Caco-2 (cell line): ENCODE results near the gene SRPK2. TPM values are rescaled to one million over a fixed set of nuclear protein-coding genes. Genes with fewer than 3 reads are reported as not detected.
A peak's percentile ranks its signal among the peaks of the same experiment; 100 is the strongest.

Experiments
- BruUV-seq: library from RNA; stranded (reverse); fragments of 400-500 nt; replicated peaks from 2 replicates; lab custom pipeline; 2021; lab: Mats Ljungman, UMichigan
- CTCF ChIA-PET: fragments of 300-600 bp; sonication (Branson Sonifier 250); formaldehyde crosslinking; loops from one replicate; lab custom pipeline; 2022; ENCODE audit warnings: antibody characterized with exemption; lab: Charles Lee
- POLR2A ChIA-PET: fragments of 300-600 bp; sonication (Branson Sonifier 250); formaldehyde crosslinking; loops from one replicate; lab custom pipeline; 2022; ENCODE audit warnings: antibody characterized with exemption; lab: Charles Lee
- DNase-seq, 2 experiments: peaks; one replicate each; pipeline versions ENCODE4 v3.0.0 to v3.0.0-alpha.2; 2020 to 2022
- H3K27me3 ChIP-seq: replicated peaks from 2 replicates; pipeline ENCODE4 v1.6.0; 2011; ENCODE audit warnings: low read length; ENCODE audit not compliant: control insufficient read depth, insufficient read depth
- H3K36me3 ChIP-seq: 2 replicates; pipeline ENCODE4 v1.5.1; 2011; ENCODE audit warnings: low read length; ENCODE audit not compliant: control insufficient read depth, insufficient read depth
- H3K4me1 ChIP-seq: fragments of 250-450 bp; sonication (Bioruptor Pico); 2 replicates; pipeline ENCODE4 v1.5.1; 2020; ENCODE audit warnings: mild to moderate bottlenecking
- H3K4me3 ChIP-seq: 2 replicates; pipeline ENCODE4 v1.5.1; 2011; ENCODE audit warnings: low read depth, mild to moderate bottlenecking, control low read depth, low read length
- H3K9me3 ChIP-seq: fragments of 250-450 bp; sonication (Bioruptor Pico); 2 replicates; pipeline ENCODE4 v1.5.1; 2020; ENCODE audit warnings: mild to moderate bottlenecking, moderate library complexity
- H3K27ac Mint-ChIP-seq: one replicate; pipeline ENCODE4 v1.8.0; 2022; ENCODE audit warnings: mixed read lengths; ENCODE audit not compliant: unreplicated experiment
- H3K27me3 Mint-ChIP-seq: one replicate; pipeline ENCODE4 v1.8.0; 2022; ENCODE audit warnings: mixed read lengths; ENCODE audit not compliant: insufficient read depth, unreplicated experiment
- H3K36me3 Mint-ChIP-seq: one replicate; pipeline ENCODE4 v1.8.0; 2022; ENCODE audit warnings: mild to moderate bottlenecking, mixed read lengths; ENCODE audit not compliant: insufficient read depth, unreplicated experiment
- H3K4me1 Mint-ChIP-seq: one replicate; pipeline ENCODE4 v1.8.0; 2022; ENCODE audit warnings: low read depth, mixed read lengths; ENCODE audit not compliant: unreplicated experiment
- H3K4me3 Mint-ChIP-seq: one replicate; pipeline ENCODE4 v1.8.0; 2022; ENCODE audit warnings: mild to moderate bottlenecking, moderate library complexity, mixed read lengths; ENCODE audit not compliant: unreplicated experiment
- H3K9me3 Mint-ChIP-seq: one replicate; pipeline ENCODE4 v1.8.0; 2022; ENCODE audit warnings: mixed read lengths; ENCODE audit not compliant: unreplicated experiment
- intact Hi-C: fragments of 100-400 bp; cut with micrococcal nuclease; formaldehyde crosslinking; loops from one replicate; pipeline ENCODE4 v1.10.0; 2022; ENCODE audit not compliant: unreplicated experiment
- total RNA-seq: library from RNA; stranded (reverse); gene quantifications from 2 replicates; pipeline ENCODE4 v1.2.3, GENCODE V29; 2022
- TF ChIP-seq, protein P1 (sequence below), 2 experiments: fragments of 200-600 bp in 1 of 2; IDR thresholded peaks; 1 replicate in 1 of 2; 2 replicates in 1 of 2; pipeline versions ENCODE4 v1.5.1 to v1.8.0; 2011 to 2022; ENCODE audit warnings: antibody characterized with exemption in 1 of 2, control low read depth in 1 of 2, inconsistent platforms in 1 of 2, low read depth in 1 of 2, low read length in 1 of 2, mild to moderate bottlenecking in 1 of 2, moderate library complexity in 1 of 2; ENCODE audit not compliant: insufficient read depth in 1 of 2, severe bottlenecking in 1 of 2, unreplicated experiment in 1 of 2

Gene SRPK2
- total RNA-seq, 1 experiment from 2014 or later = 39.9 TPM

GRCh38 chr7:105102557-105103352 lies 286.0 kb downstream of the SRPK2 start:
- Mint-ChIP-seq H3K27ac (no peak overlapping the region), H3K27me3 (no peaks in the 10 kb centered on the region), H3K9me3 (no peaks in the 10 kb centered on the region), H3K36me3 (peaks cover 81% of the 10 kb centered on the region), H3K4me1 (peaks cover 3% of the 10 kb centered on the region), H3K4me3 (no peak overlapping the region)
- no peak for DNase-seq
- H3K9me3 ChIP-seq = no peaks in the 10 kb centered on the region
- no peaks in the 10 kb centered on the region for H3K27me3 ChIP-seq
- CTCF ChIA-PET = no interaction called here
- intact Hi-C loops = no loop called here
- POLR2A ChIA-PET = no interaction called here
- H3K36me3 ChIP-seq = peaks cover 4% of the 10 kb centered on the region
- BruUV-seq = no TSS peak
- no peaks in the 10 kb centered on the region for H3K4me1 ChIP-seq
- TF ChIP-seq, protein P1, sequence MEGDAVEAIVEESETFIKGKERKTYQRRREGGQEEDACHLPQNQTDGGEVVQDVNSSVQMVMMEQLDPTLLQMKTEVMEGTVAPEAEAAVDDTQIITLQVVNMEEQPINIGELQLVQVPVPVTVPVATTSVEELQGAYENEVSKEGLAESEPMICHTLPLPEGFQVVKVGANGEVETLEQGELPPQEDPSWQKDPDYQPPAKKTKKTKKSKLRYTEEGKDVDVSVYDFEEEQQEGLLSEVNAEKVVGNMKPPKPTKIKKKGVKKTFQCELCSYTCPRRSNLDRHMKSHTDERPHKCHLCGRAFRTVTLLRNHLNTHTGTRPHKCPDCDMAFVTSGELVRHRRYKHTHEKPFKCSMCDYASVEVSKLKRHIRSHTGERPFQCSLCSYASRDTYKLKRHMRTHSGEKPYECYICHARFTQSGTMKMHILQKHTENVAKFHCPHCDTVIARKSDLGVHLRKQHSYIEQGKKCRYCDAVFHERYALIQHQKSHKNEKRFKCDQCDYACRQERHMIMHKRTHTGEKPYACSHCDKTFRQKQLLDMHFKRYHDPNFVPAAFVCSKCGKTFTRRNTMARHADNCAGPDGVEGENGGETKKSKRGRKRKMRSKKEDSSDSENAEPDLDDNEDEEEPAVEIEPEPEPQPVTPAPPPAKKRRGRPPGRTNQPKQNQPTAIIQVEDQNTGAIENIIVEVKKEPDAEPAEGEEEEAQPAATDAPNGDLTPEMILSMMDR (IDR thresholded peaks at IDR 0.05; ENCODE audit: insufficient read depth in 1 of 2, low read depth in 1 of 2, low read length in 1 of 2, severe bottlenecking in 1 of 2, unreplicated experiment in 1 of 2) = no peak
- no peak overlapping the region for H3K4me3 ChIP-seq

DNA sequence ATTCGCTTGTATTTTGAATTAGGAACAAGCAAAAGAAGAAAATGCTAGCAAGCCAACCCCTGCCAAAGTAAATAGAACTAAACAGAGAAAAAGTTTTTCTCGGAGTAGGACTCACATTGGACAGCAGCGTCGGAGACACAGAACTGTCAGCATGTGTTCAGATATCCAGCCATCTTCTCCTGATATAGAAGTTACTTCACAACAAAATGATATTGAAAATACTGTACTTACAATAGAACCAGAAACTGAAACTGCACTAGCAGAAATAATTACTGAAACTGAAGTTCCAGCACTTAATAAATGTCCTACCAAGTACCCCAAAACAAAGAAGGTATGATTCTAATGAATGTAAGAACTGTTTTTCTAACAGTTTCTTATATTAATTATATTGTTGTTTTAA lies 286.9 kb downstream of the SRPK2 start:
- no peaks in the 10 kb centered on the region for H3K9me3 ChIP-seq
- POLR2A ChIA-PET = no interaction called here
- no peaks in the 10 kb centered on the region for H3K9me3 Mint-ChIP-seq
- no peak overlapping the region for H3K27ac Mint-ChIP-seq
- H3K36me3 Mint-ChIP-seq = peaks cover 82% of the 10 kb centered on the region
- H3K4me1 ChIP-seq = no peaks in the 10 kb centered on the region
- peaks cover 6% of the 10 kb centered on the region for H3K4me1 Mint-ChIP-seq
- no peak overlapping the region for H3K4me3 Mint-ChIP-seq
- CTCF ChIA-PET = no interaction called here
- H3K27me3 ChIP-seq = no peaks in the 10 kb centered on the region
- DNase-seq = no peak
- TF ChIP-seq, protein P1 (IDR thresholded peaks at IDR 0.05; ENCODE audit: insufficient read depth in 1 of 2, low read depth in 1 of 2, low read length in 1 of 2, severe bottlenecking in 1 of 2, unreplicated experiment in 1 of 2) = no peak
- H3K4me3 ChIP-seq = no peak overlapping the region
- H3K27me3 Mint-ChIP-seq = no peaks in the 10 kb centered on the region
- TSS peak; percentile 19 for BruUV-seq
- H3K36me3 ChIP-seq = 0 out of 2 replicates have a peak, but pooled peaks cover 1% of the 10 kb centered on the region
- intact Hi-C loops = no loop called here

- no peaks in the 10 kb centered on the region for H3K36me3 ChIP-seq
- ChIA-PET POLR2A (no interaction called here), CTCF (no interaction called here)
- no TSS peak for BruUV-seq
- DNase-seq = no peak
- intact Hi-C loops = loop anchor here (5.0 kb wide), 1 partner anchor 177 kb away; no protein-coding TSS in a partner anchor
- no peaks in the 10 kb centered on the region for H3K27me3 ChIP-seq
- TF ChIP-seq, protein P1 (IDR thresholded peaks at IDR 0.05; ENCODE audit: insufficient read depth in 1 of 2, low read depth in 1 of 2, low read length in 1 of 2, severe bottlenecking in 1 of 2, unreplicated experiment in 1 of 2) = no peak
- no peaks in the 10 kb centered on the region for H3K9me3 Mint-ChIP-seq
- no peaks in the 10 kb centered on the region for H3K9me3 ChIP-seq
- peaks cover 6% of the 10 kb centered on the region for H3K4me1 Mint-ChIP-seq
- no peak overlapping the region for H3K27ac Mint-ChIP-seq
- no peak overlapping the region for H3K4me3 Mint-ChIP-seq
- H3K4me3 ChIP-seq = no peak overlapping the region
- H3K27me3 Mint-ChIP-seq = no peaks in the 10 kb centered on the region
- no peaks in the 10 kb centered on the region for H3K4me1 ChIP-seq
- H3K36me3 Mint-ChIP-seq = peaks cover 78% of the 10 kb centered on the region
Observed at GRCh38 chr7:105098863-105099515, 289.7 kb downstream of the SRPK2 start.
